GM19043 (cell line): ENCODE results near the gene CCM2.
"Not testable (repeated sequence)": the region's sequence is repeated elsewhere in the genome, so short reads cannot be mapped to it uniquely, and the experiment has no call there.

Experiments used
- ATAC-seq: cut with Tn5 transposase; IDR thresholded peaks from one replicate; pipeline ENCODE4 v1.9.1; 2021; ENCODE audit warnings: low read depth; ENCODE audit not compliant: unreplicated experiment

Gene CCM2

DNA sequence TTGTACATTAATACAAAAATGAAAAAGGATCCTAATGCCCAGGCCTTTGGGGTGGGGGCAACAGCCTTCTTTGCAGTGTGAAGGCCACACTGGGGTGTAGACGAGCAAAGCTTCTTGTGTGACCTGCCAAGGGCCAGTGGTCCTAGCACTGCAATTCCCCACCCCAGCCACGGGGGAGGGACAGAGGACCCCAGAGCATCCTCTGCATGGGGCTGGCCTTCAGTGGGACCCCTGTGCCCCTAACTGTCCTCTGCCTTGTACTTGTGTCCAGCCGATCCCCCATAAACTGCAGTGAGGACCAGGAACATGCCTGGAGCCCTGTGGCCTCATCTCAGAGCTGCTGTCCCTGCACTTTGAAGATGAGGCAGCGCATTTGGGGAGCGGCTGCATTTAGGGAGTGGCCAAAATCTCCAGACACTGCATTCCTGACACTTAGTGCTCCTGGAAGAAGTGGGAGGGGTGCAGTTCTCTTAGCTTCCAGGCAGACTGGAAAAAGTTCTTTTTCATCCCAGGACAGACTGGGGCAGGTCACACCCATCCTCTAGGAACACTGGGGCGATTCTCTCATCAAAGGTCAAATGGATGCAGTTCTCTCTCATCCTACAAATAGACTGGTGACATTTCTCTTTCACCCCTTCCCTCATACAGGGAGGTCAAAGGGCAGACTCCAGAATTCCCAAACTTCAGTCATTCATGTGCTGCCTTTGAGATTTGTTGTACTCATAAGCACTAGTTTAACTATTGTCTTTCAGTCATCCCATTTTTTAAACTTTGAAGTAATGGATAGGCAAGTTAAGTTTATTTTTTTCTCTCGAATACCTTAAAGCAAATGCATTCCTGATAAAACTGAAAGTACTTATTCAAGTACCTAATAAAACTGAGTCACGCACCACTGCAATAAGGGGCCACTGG lies 20.3 kb upstream of the CCM2 start:
- ATAC-seq, result no peak

DNA sequence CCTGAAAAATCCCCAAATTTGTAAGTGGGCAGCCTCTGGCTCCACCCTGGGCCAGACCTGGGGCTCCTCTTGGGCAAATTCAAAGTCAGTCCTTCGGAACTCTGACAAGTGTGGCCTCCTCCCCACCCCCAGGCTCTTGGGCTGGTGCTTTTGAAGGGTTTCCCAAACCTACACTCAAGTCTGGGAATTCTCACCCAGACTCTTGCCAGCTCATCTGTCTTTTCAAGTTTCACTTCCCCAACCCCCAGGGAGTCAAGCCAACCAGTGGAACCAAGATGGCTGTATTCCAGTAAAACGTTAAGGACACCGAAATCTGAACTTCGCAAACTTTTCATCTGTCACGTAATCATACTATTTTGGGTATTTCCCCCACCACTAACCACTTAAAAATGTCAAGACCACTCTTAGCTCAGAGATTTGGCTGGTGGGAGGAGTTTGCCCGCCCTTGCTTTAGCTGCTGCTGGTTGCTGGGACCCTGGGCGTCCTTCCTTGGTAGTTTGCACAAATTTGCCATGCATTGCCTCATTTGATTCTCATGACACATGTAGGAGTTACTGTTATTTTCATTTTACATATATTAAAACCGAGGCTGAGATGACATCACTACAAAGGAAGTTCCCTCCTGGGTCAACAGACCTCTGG lies 19.5 kb upstream of the CCM2 start:
- ATAC-seq, result peak; percentile 46

GRCh38 chr7:44981035-44981706 lies 18.8 kb upstream of the CCM2 start:
- no peak for ATAC-seq

GRCh38 chr7:44982535-44982923 lies 17.5 kb upstream of the CCM2 start:
- ATAC-seq, result no peak

- no peak for ATAC-seq
These were observed 17.0 kb upstream of the CCM2 start for GRCh38 chr7:44982970-44983369.

DNA sequence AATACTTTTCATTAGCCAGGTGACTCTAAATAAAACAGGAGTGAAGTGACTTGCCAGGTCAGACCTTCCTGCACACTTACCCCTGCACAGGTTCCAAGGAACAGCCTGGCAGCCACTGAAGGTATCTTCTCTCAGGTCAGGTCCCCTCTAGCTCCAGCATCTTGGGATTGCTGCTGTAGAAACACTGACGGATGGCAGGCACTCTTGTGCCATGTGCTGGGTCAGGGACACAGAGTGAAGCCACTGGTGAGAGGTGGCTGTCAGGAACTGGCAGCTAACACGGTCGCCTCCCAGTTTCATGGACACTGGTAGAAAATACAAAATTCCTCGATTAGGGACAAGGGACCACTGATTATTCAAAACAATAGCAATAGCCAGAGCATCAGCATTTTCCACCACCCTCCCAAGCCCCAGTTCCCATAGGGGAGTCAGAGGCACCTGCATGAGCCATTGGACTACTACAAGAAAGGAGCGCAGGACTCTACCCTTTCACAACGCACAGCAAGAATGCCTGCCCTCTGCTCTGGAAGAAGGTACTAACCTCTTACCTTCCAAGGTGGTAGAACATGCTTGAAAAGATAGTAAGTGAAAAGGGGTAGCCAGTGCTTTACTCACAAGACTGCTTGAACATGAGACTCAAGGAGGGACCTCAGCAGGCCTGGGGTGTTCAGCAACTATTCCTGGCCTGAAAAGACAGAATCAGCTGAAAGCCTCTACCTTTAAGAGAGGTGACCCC lies 16.1 kb upstream of the CCM2 start:
- ATAC-seq, result no peak

DNA sequence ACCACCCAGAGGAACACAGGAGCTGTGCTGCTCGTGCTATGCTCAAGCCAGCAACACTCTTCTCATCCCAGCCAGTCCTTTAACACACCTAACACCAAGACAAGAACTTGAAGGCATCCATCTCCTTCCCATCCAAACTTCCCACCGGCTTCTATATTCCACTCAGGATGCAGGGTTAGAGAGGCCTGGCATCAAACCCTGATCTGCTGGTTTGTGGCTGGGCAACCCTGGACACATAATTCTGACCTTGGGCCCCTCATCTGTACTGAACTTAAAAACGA lies 15.6 kb upstream of the CCM2 start:
- ATAC-seq, result no peak

- no peak for ATAC-seq
These were observed 14.8 kb upstream of the CCM2 start for GRCh38 chr7:44985033-44985695.

- ATAC-seq, result no peak
These were observed 14.1 kb upstream of the CCM2 start for GRCh38 chr7:44985900-44986217.

DNA sequence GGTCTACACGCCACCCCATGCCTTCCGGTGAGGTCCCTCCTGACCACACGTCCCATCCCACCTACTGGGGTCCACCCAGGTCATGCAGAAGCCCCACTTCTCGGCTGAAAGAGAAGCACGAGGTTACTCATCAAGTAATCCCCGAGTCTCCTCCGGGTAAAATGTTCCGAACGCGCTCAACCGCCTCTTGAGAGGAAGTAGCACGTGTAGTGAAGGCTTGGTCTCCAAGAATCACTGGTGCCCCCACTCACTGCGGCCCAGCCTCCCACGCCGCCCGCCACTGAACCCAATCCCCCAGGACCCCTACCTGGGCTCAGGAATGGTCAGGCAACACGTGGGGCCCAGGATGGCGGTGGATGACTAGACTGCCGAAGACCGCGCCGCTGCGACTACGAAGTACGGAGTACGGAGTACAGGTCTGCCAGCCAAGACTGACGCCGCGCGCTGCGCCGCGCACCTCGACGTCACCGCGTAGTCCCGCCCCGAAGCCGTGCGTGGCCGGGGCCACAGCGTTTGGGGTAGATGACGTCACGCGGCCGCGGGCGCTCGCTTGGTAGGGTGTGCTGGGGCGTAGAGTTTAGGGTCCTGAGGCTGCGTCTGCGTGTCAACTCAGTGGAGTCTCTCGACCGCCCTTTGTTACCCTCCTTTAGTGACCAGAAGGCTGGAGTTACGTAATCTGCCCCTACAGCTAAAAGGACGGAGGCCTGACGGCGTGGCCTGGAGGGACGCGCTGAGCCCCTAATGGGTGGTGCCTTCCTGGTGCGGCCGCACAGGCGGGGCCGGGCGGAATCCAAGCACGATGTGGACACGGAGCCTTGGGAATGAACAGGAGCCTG lies 13.6 kb upstream of the CCM2 start:
- peak; percentile 96 for ATAC-seq

GRCh38 chr7:44987457-44987856 lies 12.5 kb upstream of the CCM2 start:
- no peak for ATAC-seq

DNA sequence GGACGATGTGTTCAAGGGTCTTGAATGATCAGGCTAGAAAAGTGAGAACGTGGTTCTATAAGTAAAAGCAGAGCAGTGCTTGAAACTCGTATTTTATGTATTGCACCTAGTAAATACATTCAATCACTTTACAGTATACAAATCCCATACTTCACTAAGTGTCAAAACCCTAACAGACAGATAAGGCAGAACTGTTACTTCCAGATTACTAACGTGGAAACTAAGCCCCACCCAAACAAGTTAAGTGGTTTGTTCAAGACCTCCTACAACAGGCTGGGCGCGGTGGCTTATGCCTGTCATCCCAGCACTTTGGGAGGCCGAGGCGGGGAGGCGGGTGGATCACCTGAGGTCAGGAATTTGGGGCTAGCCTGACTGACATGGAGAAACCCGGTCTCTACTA lies 12.0 kb upstream of the CCM2 start:
- ATAC-seq, result no peak

- ATAC-seq, result no peak
These were observed 11.3 kb upstream of the CCM2 start for GRCh38 chr7:44988701-44989100.

GRCh38 chr7:44989132-44989531 lies 10.9 kb upstream of the CCM2 start:
- no peak for ATAC-seq

GRCh38 chr7:44990109-44991023 lies 9.6 kb upstream of the CCM2 start:
- no peak for ATAC-seq

GRCh38 chr7:44992004-44992795 lies 7.8 kb upstream of the CCM2 start:
- not testable (repeated sequence) for ATAC-seq

GRCh38 chr7:44994877-44995554 lies 5.0 kb upstream of the CCM2 start:
- ATAC-seq, result no peak
